Bone marrow (tissue), 2 donors: ENCODE measurements around the gene SAMD11.

ENCODE experiments used
- DNase-seq, 2 donors: peaks; one replicate each; lab custom pipeline; 2025; lab: John Stamatoyannopoulos, UW

The SAMD11 gene

DNA sequence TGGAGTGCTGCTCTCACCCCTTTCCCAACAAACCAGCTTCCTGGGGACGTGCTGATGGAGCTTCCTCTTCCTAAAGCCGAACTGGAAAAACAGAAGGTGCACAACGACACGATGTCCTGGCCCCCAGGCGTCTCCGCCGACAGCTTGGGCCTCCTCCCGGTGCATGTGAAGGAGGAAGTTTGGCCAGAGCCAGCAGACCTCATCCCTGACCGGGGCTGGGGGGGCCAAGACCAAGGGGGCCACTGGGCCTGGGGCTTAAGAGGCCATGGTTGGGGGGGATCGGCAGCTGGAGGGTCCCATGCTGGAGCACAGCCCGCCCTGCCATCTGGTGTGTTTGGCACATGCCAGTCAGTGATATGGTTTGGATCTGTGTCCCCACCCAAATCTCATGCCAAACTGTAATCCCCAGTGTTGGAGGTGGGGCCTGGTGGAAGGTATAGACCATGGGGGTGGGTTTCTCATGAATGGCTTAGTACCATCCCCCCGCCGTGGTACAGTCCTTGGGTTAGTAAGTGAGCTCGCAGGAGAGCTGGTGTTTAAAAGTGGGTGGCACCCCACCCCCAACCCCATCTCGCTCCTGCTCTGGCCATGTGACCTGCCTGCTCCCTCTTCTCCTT lies 69.8 kb downstream of the SAMD11 start:
- no peak for DNase-seq
